Body of pancreas (tissue), 4 donors: ENCODE data around the gene FSIP2.

Source experiments
- POLR2A ChIP-seq, 3 donors: fragments of 450-650 bp; IDR thresholded peaks; one replicate each; pipeline ENCODE4 v1.6.1; 2016; ENCODE audit warnings: antibody characterized with exemption in 3 of 3, mild to moderate bottlenecking in 2 of 3
- TF ChIP-seq, protein P1 (sequence below), 7 experiments: fragments of 450-650 bp in 4 of 7; fragments of 200-600 bp in 3 of 7; sonication (generic) in 3 of 7; IDR thresholded peaks; one replicate each; pipeline ENCODE4 v1.5.1; 2016 to 2019; ENCODE audit warnings: antibody characterized with exemption in 7 of 7

- no peak for TF ChIP-seq POLR2A (IDR thresholded peaks at IDR 0.05)
- TF ChIP-seq, protein P1, sequence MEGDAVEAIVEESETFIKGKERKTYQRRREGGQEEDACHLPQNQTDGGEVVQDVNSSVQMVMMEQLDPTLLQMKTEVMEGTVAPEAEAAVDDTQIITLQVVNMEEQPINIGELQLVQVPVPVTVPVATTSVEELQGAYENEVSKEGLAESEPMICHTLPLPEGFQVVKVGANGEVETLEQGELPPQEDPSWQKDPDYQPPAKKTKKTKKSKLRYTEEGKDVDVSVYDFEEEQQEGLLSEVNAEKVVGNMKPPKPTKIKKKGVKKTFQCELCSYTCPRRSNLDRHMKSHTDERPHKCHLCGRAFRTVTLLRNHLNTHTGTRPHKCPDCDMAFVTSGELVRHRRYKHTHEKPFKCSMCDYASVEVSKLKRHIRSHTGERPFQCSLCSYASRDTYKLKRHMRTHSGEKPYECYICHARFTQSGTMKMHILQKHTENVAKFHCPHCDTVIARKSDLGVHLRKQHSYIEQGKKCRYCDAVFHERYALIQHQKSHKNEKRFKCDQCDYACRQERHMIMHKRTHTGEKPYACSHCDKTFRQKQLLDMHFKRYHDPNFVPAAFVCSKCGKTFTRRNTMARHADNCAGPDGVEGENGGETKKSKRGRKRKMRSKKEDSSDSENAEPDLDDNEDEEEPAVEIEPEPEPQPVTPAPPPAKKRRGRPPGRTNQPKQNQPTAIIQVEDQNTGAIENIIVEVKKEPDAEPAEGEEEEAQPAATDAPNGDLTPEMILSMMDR (IDR thresholded peaks at IDR 0.05): no peak
Observed at GRCh38 chr2:185835974-185836373, 97.4 kb downstream of the FSIP2 start.
